Fibroblast of lung (primary cell): ENCODE results near the gene ABHD16B. TPM values are rescaled to one million over a fixed set of nuclear protein-coding genes. Genes with fewer than 3 reads are reported as not detected.

Source experiments
- DNase-seq, 2 donors: peaks; one replicate each; pipeline versions ENCODE4 v3.0.0 to v3.0.0-alpha.2; 2010; ENCODE audit warnings: low read depth in 2 of 2
- H2AFZ ChIP-seq: 2 replicates; pipeline ENCODE4 v1.5.1; 2012; ENCODE audit warnings: low read length, control low read depth, inconsistent platforms
- H3K27ac ChIP-seq: 2 replicates; pipeline ENCODE4 v1.5.1; 2011; ENCODE audit warnings: low read length, control low read depth; ENCODE audit not compliant: insufficient read depth
- H3K27me3 ChIP-seq: 2 replicates; pipeline ENCODE4 v1.5.1; 2011; ENCODE audit warnings: mild to moderate bottlenecking, low read length; ENCODE audit not compliant: control insufficient read depth, insufficient read depth
- H3K36me3 ChIP-seq: 2 replicates; pipeline ENCODE4 v1.5.1; 2011; ENCODE audit warnings: low read length; ENCODE audit not compliant: control insufficient read depth, insufficient read depth
- H3K4me1 ChIP-seq: 2 replicates; pipeline ENCODE4 v1.5.1; 2011; ENCODE audit warnings: low read length; ENCODE audit not compliant: control insufficient read depth, insufficient read depth; ENCODE audit errors: extremely low read depth
- H3K4me2 ChIP-seq: 2 replicates; pipeline ENCODE4 v1.5.1; 2011; ENCODE audit warnings: low read length, control low read depth; ENCODE audit not compliant: insufficient read depth; ENCODE audit errors: extremely low read depth
- H3K4me3 ChIP-seq, 4 experiments: fragments of 200-600 bp in 1 of 4; sonication (generic) in 1 of 4; replicated peaks in 1 of 4; 2 replicates each; pipeline ENCODE4 v1.5.1; 2011 to 2016; ENCODE audit warnings: low read length in 4 of 4, low read depth in 3 of 4, mild to moderate bottlenecking in 3 of 4, control low read depth in 2 of 4, inconsistent platforms in 1 of 4, mixed read lengths in 1 of 4; ENCODE audit not compliant: insufficient read depth in 1 of 4; ENCODE audit errors: control extremely low read depth in 1 of 4
- H3K79me2 ChIP-seq: 2 replicates; pipeline ENCODE4 v1.5.1; 2012; ENCODE audit warnings: mild to moderate bottlenecking, low read length, inconsistent platforms; ENCODE audit not compliant: control insufficient read depth, insufficient read depth
- H3K9ac ChIP-seq: 2 replicates; pipeline ENCODE4 v1.5.1; 2011; ENCODE audit warnings: mild to moderate bottlenecking, low read length, control low read depth; ENCODE audit not compliant: insufficient read depth
- H3K9me3 ChIP-seq: 2 replicates; pipeline ENCODE4 v1.5.1; 2012; ENCODE audit warnings: low read depth, low read length; ENCODE audit not compliant: control insufficient read depth, insufficient read depth
- H4K20me1 ChIP-seq: 2 replicates; pipeline ENCODE4 v1.5.1; 2011; ENCODE audit warnings: low read length; ENCODE audit not compliant: control insufficient read depth, insufficient read depth; ENCODE audit errors: extremely low read depth
- EZH2 ChIP-seq: IDR thresholded peaks from 2 replicates; pipeline ENCODE4 v1.5.1; 2012; ENCODE audit warnings: low read length, control low read depth, mild to moderate bottlenecking; ENCODE audit errors: missing control alignments
- polyA minus RNA-seq: library from RNA; depleted of rRNA, polyadenylated mRNA; stranded (reverse); fragments of >200 nt; gene quantifications from 2 replicates; pipeline ENCODE4 v1.2.3, GENCODE V29; 2011; ENCODE audit warnings: low replicate concordance
- polyA plus RNA-seq, 2 donors: library from polyadenylated mRNA; depleted of rRNA in 1 of 2; stranded (reverse) in 1 of 2; unstranded in 1 of 2; fragments of >200 nt; gene quantifications; 2 replicates each; pipeline ENCODE4 v1.2.1, GENCODE V29; 2011 to 2012; ENCODE audit warnings: missing spikeins in 1 of 2
- total RNA-seq: library from RNA; depleted of rRNA; stranded (reverse); fragments of >200 nt; gene quantifications from 2 replicates; pipeline ENCODE4 v1.2.1, GENCODE V29; 2014
- TF ChIP-seq, protein P1 (sequence below), 2 donors: IDR thresholded peaks in 1 of 2; conservative IDR thresholded peaks in 1 of 2; 1 replicate in 1 of 2; 2 replicates in 1 of 2; pipeline ENCODE4 v1.5.1; 2011 to 2012; ENCODE audit warnings: low read length in 2 of 2, control low read depth in 1 of 2, inconsistent platforms in 1 of 2, low read depth in 1 of 2, mild to moderate bottlenecking in 1 of 2

Gene ABHD16B
- total RNA-seq (not detected in 2 replicates), polyA plus RNA-seq (not detected in 2 replicates), polyA minus RNA-seq (not detected in 2 replicates)
- polyA plus RNA-seq (2012), result not detected in 2 replicates

DNA sequence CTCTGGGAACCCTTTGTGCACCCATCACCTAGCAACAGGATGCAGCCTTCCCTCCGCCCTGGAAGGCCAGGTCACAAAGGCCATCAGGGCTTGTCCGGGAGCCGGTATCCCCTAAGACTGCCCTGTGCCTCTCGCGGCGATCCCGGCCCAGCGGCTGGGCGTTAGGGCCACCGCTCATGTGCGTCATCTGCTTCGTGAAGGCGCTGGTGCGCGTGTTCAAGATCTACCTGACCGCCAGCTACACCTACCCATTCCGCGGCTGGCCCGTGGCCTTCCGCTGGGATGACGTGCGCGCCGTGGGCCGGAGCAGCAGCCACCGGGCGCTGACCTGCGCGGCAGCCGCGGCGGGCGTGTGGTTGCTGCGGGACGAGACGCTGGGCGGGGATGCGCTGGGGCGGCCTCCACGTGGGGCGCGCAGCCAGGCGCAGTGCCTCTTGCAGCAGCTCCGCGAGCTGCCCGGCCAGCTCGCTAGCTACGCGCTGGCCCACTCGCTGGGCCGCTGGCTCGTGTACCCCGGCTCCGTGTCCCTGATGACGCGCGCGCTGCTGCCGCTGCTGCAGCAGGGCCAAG lies at the start of gene ABHD16B:
Gene ABHD16B (plus strand): TSS at position 134 of the 570 bp plus-strand sequence. CDS start 43 bp downstream, at position 177.
- no peak for DNase-seq

DNA sequence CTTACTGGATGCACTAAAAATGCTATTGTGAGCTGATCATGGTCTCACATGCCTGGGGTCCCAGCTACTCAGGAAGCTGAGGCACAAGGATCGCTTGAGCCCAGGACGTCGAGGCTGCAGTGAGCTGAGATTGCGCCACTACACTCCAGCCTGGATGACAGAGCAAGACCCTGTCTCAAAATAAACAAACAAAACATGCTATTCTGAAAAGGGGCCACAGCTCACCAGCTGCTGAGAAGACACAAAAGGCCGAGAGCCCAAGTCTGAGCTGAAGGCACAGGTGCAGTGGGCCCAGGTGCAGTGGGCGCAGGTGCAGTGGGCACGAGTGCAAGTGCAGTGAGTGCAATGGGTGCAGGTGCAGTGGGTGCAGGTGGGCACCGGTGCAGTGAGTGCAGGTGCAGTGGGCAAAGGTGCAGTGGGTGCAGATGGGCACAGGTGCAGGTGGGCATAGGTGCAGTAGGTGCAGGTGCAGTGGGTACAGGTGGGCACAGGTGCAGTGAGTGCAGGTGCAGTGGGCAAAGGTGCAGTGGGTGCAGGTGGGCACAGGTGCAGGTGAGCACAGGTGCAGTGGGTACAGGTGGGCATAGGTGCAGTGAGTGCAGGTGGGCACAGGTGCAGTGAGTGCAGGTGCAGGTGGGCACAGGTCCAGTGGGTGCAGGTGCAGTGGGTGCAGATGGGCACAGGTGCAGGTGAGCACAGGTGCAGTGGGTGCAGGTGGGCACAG lies 46.2 kb upstream of the ABHD16B start:
- TF ChIP-seq, protein P1, sequence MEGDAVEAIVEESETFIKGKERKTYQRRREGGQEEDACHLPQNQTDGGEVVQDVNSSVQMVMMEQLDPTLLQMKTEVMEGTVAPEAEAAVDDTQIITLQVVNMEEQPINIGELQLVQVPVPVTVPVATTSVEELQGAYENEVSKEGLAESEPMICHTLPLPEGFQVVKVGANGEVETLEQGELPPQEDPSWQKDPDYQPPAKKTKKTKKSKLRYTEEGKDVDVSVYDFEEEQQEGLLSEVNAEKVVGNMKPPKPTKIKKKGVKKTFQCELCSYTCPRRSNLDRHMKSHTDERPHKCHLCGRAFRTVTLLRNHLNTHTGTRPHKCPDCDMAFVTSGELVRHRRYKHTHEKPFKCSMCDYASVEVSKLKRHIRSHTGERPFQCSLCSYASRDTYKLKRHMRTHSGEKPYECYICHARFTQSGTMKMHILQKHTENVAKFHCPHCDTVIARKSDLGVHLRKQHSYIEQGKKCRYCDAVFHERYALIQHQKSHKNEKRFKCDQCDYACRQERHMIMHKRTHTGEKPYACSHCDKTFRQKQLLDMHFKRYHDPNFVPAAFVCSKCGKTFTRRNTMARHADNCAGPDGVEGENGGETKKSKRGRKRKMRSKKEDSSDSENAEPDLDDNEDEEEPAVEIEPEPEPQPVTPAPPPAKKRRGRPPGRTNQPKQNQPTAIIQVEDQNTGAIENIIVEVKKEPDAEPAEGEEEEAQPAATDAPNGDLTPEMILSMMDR (conservative IDR thresholded peaks at IDR 0.05 in 1 of 2, IDR thresholded peaks at IDR 0.05 in 1 of 2; ENCODE audit: low read depth in 1 of 2, low read length in 2 of 2), result no peak
- TF ChIP-seq EZH2, result no peak
- Histone ChIP-seq H3K4me1 (no peaks in the 10 kb centered on the region), H4K20me1 (no peaks in the 10 kb centered on the region), H2AFZ (no peak overlapping the region), H3K36me3 (no peaks in the 10 kb centered on the region), H3K4me2 (no peak overlapping the region), H3K9me3 (no peaks in the 10 kb centered on the region), H3K79me2 (no peaks in the 10 kb centered on the region), H3K4me3 (no peak overlapping the region), H3K27me3 (no peaks in the 10 kb centered on the region), H3K27ac (no peak overlapping the region), H3K9ac (no peak overlapping the region)
- DNase-seq, result no peak

More for the DNA sequence above, at the start of gene ABHD16B:
- no peak for TF ChIP-seq EZH2
- TF ChIP-seq, protein P1 (conservative IDR thresholded peaks at IDR 0.05 in 1 of 2, IDR thresholded peaks at IDR 0.05 in 1 of 2; ENCODE audit: low read depth in 1 of 2, low read length in 2 of 2), result no peak
- Histone ChIP-seq H3K4me3 (no peak within 1 kb of the TSS), H3K79me2 (peaks cover 20% of the 10 kb centered on the region), H2AFZ (no peak within 1 kb of the TSS), H3K9ac (no peak within 1 kb of the TSS), H3K27me3 (no peaks in the 10 kb centered on the region), H3K27ac (no peak within 1 kb of the TSS), H3K9me3 (no peaks in the 10 kb centered on the region), H3K4me1 (peaks cover 25% of the 10 kb centered on the region), H3K36me3 (peaks cover 18% of the 10 kb centered on the region), H4K20me1 (no peaks in the 10 kb centered on the region), H3K4me2 (no peak within 1 kb of the TSS)

DNA sequence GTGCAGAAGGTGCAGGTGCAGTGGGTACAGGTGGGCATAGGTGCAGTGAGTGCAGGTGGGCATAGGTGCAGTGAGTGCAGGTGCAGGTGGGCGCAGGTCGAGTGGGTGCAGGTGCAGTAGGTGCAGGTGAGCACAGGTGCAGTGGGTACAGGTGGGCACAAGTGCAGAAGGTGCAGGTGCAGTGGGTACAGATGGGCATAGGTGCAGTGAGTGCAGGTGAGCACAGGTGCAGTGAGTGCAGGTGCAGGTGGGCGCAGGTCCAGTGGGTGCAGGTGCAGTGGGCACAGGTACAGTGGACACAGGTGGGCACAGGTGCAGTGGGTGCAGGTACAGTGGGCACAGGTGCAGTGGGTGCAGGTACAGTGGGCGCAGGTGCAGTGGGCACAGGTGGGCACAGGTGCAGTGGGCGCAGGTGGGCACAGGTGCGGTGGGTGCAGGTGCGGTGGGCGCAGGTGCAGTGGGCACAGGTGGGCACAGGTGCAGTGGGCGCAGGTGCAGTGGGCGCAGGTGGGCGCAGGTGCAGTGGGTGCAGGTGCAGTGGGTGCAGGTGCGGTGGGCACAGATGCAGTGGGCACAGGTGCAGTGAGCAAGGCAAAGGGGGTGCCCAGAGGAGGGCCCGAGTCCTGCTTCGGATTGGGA lies 45.6 kb upstream of the ABHD16B start:
- H3K4me3 ChIP-seq, result no peak overlapping the region
- no peak for DNase-seq
- H3K36me3 ChIP-seq, result no peaks in the 10 kb centered on the region
- TF ChIP-seq EZH2, result no peak
- TF ChIP-seq, protein P1 (conservative IDR thresholded peaks at IDR 0.05 in 1 of 2, IDR thresholded peaks at IDR 0.05 in 1 of 2; ENCODE audit: low read depth in 1 of 2, low read length in 2 of 2), result no peak
- H3K4me2 ChIP-seq, result no peak overlapping the region
- H3K9ac ChIP-seq, result no peak overlapping the region
- no peak overlapping the region for H2AFZ ChIP-seq
- H3K79me2 ChIP-seq, result no peaks in the 10 kb centered on the region
- no peak overlapping the region for H3K27ac ChIP-seq
- no peaks in the 10 kb centered on the region for H3K4me1 ChIP-seq
- H4K20me1 ChIP-seq, result no peaks in the 10 kb centered on the region
- H3K9me3 ChIP-seq, result no peaks in the 10 kb centered on the region
- H3K27me3 ChIP-seq, result no peaks in the 10 kb centered on the region
